Measurements from ENCODE around the gene ENTHD1.

GRCh38 chr22:39725351-39726035 is 168.1 kb downstream of the ENTHD1 start:
- TF ChIP-seq CTCF (IDR thresholded peaks at IDR 0.05; ENCODE audit: borderline replicate concordance, extremely low read depth, low read length, poor library complexity, severe bottlenecking) (no peak), EZH2 (IDR thresholded peaks at IDR 0.05; ENCODE audit: borderline replicate concordance, low read depth, low read length, severe bottlenecking) (no peak)
